HCT116 (cell line): ENCODE results near the gene CCT5.

Experiments used
- EZH2 ChIP-seq: fragments of 200-600 bp; sonication (generic); IDR thresholded peaks from 2 replicates; pipeline ENCODE4 v1.6.1; 2017; ENCODE audit warnings: antibody characterized with exemption, mixed run types
- EZH2phosphoT487 ChIP-seq: fragments of 200-600 bp; IDR thresholded peaks from 2 replicates; pipeline ENCODE4 v1.6.1; 2018; ENCODE audit warnings: antibody characterized with exemption, borderline replicate concordance
- POLR2A ChIP-seq: IDR thresholded peaks from 2 replicates; pipeline ENCODE4 v1.7.0; 2011; ENCODE audit warnings: borderline replicate concordance; ENCODE audit not compliant: insufficient read depth, insufficient read length; ENCODE audit errors: extremely low read depth
- POLR2AphosphoS5 ChIP-seq: IDR thresholded peaks from 2 replicates; pipeline ENCODE4 v1.6.1; 2011; ENCODE audit warnings: mild to moderate bottlenecking, low read depth, low read length, moderate library complexity
- SIN3A ChIP-seq: IDR thresholded peaks from 2 replicates; pipeline ENCODE4 v1.6.1; 2012; ENCODE audit warnings: low read depth
- TCF7L2 ChIP-seq: IDR thresholded peaks from 2 replicates; pipeline ENCODE4 v1.7.0; 2011; ENCODE audit warnings: borderline replicate concordance, inconsistent platforms; ENCODE audit not compliant: insufficient read depth, insufficient read length; ENCODE audit errors: extremely low read depth
- TF ChIP-seq, protein P1 (sequence below): IDR thresholded peaks from 2 replicates; pipeline ENCODE4 v1.6.1; 2012; ENCODE audit warnings: low read depth
- TF ChIP-seq, protein P2 (sequence below), 3 experiments: fragments of 200-600 bp in 1 of 3; sonication (generic) in 1 of 3; IDR thresholded peaks in 2 of 3; conservative IDR thresholded peaks in 1 of 3; 2 replicates each; pipeline ENCODE4 v1.5.1; 2012 to 2017; ENCODE audit warnings: low read depth in 2 of 3, low read length in 2 of 3, antibody characterized with exemption in 1 of 3, borderline replicate concordance in 1 of 3, control low read depth in 1 of 3, mild to moderate bottlenecking in 1 of 3, mixed read lengths in 1 of 3, mixed run types in 1 of 3, moderate library complexity in 1 of 3; ENCODE audit not compliant: insufficient read depth in 1 of 3
- TF ChIP-seq, protein P3 (sequence below): IDR thresholded peaks from 2 replicates; pipeline ENCODE4 v1.6.1; 2011; ENCODE audit warnings: mild to moderate bottlenecking, low read length, moderate library complexity; ENCODE audit not compliant: insufficient replicate concordance; ENCODE audit errors: extremely low read depth

DNA sequence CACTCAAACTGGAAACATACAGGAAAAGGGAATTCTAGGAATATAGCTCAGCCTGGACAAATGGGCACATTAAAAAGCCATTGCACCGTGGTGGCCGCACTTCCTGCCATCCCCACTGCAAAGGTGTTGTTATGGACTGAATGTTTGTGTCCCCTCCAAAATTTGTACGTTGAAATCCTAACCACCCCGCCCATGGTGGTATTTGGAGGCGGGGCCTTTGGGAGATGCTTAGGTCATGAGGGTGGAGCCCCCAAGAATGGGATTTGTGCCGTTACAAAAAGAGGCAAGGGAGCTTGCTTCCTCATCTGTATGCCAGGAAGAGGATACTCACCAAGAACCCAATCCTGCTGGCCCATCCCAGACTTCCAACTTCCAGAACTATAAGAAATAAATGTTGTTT is 58.8 kb downstream of the CCT5 start:
- TF ChIP-seq SIN3A (no peak), TCF7L2 (no peak), EZH2phosphoT487 (no peak), EZH2 (no peak), POLR2AphosphoS5 (no peak), POLR2A (no peak)
- TF ChIP-seq, protein P1, sequence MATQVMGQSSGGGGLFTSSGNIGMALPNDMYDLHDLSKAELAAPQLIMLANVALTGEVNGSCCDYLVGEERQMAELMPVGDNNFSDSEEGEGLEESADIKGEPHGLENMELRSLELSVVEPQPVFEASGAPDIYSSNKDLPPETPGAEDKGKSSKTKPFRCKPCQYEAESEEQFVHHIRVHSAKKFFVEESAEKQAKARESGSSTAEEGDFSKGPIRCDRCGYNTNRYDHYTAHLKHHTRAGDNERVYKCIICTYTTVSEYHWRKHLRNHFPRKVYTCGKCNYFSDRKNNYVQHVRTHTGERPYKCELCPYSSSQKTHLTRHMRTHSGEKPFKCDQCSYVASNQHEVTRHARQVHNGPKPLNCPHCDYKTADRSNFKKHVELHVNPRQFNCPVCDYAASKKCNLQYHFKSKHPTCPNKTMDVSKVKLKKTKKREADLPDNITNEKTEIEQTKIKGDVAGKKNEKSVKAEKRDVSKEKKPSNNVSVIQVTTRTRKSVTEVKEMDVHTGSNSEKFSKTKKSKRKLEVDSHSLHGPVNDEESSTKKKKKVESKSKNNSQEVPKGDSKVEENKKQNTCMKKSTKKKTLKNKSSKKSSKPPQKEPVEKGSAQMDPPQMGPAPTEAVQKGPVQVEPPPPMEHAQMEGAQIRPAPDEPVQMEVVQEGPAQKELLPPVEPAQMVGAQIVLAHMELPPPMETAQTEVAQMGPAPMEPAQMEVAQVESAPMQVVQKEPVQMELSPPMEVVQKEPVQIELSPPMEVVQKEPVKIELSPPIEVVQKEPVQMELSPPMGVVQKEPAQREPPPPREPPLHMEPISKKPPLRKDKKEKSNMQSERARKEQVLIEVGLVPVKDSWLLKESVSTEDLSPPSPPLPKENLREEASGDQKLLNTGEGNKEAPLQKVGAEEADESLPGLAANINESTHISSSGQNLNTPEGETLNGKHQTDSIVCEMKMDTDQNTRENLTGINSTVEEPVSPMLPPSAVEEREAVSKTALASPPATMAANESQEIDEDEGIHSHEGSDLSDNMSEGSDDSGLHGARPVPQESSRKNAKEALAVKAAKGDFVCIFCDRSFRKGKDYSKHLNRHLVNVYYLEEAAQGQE = no peak
- TF ChIP-seq, protein P2, sequence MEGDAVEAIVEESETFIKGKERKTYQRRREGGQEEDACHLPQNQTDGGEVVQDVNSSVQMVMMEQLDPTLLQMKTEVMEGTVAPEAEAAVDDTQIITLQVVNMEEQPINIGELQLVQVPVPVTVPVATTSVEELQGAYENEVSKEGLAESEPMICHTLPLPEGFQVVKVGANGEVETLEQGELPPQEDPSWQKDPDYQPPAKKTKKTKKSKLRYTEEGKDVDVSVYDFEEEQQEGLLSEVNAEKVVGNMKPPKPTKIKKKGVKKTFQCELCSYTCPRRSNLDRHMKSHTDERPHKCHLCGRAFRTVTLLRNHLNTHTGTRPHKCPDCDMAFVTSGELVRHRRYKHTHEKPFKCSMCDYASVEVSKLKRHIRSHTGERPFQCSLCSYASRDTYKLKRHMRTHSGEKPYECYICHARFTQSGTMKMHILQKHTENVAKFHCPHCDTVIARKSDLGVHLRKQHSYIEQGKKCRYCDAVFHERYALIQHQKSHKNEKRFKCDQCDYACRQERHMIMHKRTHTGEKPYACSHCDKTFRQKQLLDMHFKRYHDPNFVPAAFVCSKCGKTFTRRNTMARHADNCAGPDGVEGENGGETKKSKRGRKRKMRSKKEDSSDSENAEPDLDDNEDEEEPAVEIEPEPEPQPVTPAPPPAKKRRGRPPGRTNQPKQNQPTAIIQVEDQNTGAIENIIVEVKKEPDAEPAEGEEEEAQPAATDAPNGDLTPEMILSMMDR (IDR thresholded peaks at IDR 0.05 in 2 of 3, conservative IDR thresholded peaks at IDR 0.05 in 1 of 3; ENCODE audit: borderline replicate concordance in 1 of 3, insufficient read depth in 1 of 3, low read depth in 2 of 3, low read length in 2 of 3) = no peak
- TF ChIP-seq, protein P3, sequence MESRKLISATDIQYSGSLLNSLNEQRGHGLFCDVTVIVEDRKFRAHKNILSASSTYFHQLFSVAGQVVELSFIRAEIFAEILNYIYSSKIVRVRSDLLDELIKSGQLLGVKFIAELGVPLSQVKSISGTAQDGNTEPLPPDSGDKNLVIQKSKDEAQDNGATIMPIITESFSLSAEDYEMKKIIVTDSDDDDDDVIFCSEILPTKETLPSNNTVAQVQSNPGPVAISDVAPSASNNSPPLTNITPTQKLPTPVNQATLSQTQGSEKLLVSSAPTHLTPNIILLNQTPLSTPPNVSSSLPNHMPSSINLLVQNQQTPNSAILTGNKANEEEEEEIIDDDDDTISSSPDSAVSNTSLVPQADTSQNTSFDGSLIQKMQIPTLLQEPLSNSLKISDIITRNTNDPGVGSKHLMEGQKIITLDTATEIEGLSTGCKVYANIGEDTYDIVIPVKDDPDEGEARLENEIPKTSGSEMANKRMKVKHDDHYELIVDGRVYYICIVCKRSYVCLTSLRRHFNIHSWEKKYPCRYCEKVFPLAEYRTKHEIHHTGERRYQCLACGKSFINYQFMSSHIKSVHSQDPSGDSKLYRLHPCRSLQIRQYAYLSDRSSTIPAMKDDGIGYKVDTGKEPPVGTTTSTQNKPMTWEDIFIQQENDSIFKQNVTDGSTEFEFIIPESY = no peak
